SK-MEL-5 (cell line): ENCODE data around the gene PLXNA3. TPM values are rescaled to one million over a fixed set of nuclear protein-coding genes. Genes with fewer than 3 reads are reported as not detected.
"Not testable (repeated sequence)": the region's sequence is repeated elsewhere in the genome, so short reads cannot be mapped to it uniquely, and the experiment has no call there.

Source experiments
- DNase-seq: peaks from one replicate; pipeline ENCODE4 v3.0.0-alpha.2; 2016; ENCODE audit warnings: low read depth, low spot score
- in situ Hi-C: cut with HindIII; loops from 2 replicates; pipeline ENCODE4 v1.10.0; 2016; ENCODE audit warnings: low sequenced_read_pairs, high pct_unique_total_duplicates, low pct_unique_long_range_greater_than_20kb
- total RNA-seq: library from RNA; depleted of rRNA; stranded (reverse); fragments of >200 nt; shearing (Covaris generic); gene quantifications from 2 replicates; pipeline ENCODE4 v1.2.3, GENCODE V29; 2014

PLXNA3 gene
- total RNA-seq, 1 experiment from 2014 or later, result not detected

GRCh38 chrX:154486052-154486395 lies 27.9 kb downstream of the PLXNA3 start:
- in situ Hi-C loops, result no loop called here
- no peak for DNase-seq

GRCh38 chrX:154486396-154487207 lies 28.5 kb downstream of the PLXNA3 start, which contains the start of gene UBL4A:
Gene UBL4A, minus strand, starts transcription at chrX:154486615. Its CDS starts 31 bp downstream, at chrX:154486584.
- in situ Hi-C loops, result no loop called here
- DNase-seq, result peak; percentile 41

- in situ Hi-C loops, result no loop called here
- no peak for DNase-seq
These were observed 29.6 kb downstream of the PLXNA3 start for GRCh38 chrX:154487518-154488290.

GRCh38 chrX:154488336-154489075 lies 30.4 kb downstream of the PLXNA3 start:
- no peak for DNase-seq
- in situ Hi-C loops, result no loop called here

- no peak for DNase-seq
- in situ Hi-C loops, result no loop called here
These were observed 31.1 kb downstream of the PLXNA3 start for GRCh38 chrX:154489182-154489581.

GRCh38 chrX:154490021-154490413 lies 31.9 kb downstream of the PLXNA3 start:
- no peak for DNase-seq
- in situ Hi-C loops, result no loop called here

- peak; percentile 89 for DNase-seq
- in situ Hi-C loops, result no loop called here
These were observed 32.5 kb downstream of the PLXNA3 start, which contains the start of gene SLC10A3 for GRCh38 chrX:154490414-154491083. Gene SLC10A3, minus strand, starts transcription at chrX:154490629. Its CDS starts 1,689 bp downstream, at chrX:154488940.

GRCh38 chrX:154494715-154495114 lies 36.6 kb downstream of the PLXNA3 start:
- DNase-seq, result no peak
- in situ Hi-C loops, result no loop called here

GRCh38 chrX:154495472-154495922 lies 37.4 kb downstream of the PLXNA3 start:
- in situ Hi-C loops, result no loop called here
- DNase-seq, result no peak

- in situ Hi-C loops, DNase-seq: not testable (repeated sequence)
These were observed 38.6 kb downstream of the PLXNA3 start for GRCh38 chrX:154496591-154497137.

GRCh38 chrX:154501423-154501822 lies 43.3 kb downstream of the PLXNA3 start:
- DNase-seq, in situ Hi-C loops: not testable (repeated sequence)

- in situ Hi-C loops, result no loop called here
These were observed 44.0 kb downstream of the PLXNA3 start for GRCh38 chrX:154502098-154502497.

GRCh38 chrX:154502989-154503388 lies 44.9 kb downstream of the PLXNA3 start:
- in situ Hi-C loops, result no loop called here

More at GRCh38 chrX:154502098-154502497, 44.0 kb downstream of the PLXNA3 start:
- DNase-seq, result no peak

GRCh38 chrX:154505734-154506133 lies 47.7 kb downstream of the PLXNA3 start:
- in situ Hi-C loops, result no loop called here
- DNase-seq, result no peak

More at GRCh38 chrX:154502989-154503388, 44.9 kb downstream of the PLXNA3 start:
- DNase-seq, result no peak

- no peak for DNase-seq
- in situ Hi-C loops, result no loop called here
These were observed 48.6 kb downstream of the PLXNA3 start for GRCh38 chrX:154506483-154507332.

- DNase-seq, result no peak
- in situ Hi-C loops, result no loop called here
These were observed 49.7 kb downstream of the PLXNA3 start for GRCh38 chrX:154507673-154508383.
